ENCODE measurements around the gene SEPTIN2.
"Not testable (repeated sequence)": the region's sequence is repeated elsewhere in the genome, so short reads cannot be mapped to it uniquely, and the experiment has no call there.

Gene SEPTIN2

GRCh38 chr2:241375300-241375699 lies 59.6 kb downstream of the SEPTIN2 start:
- ChIA-PET CTCF (interaction anchor here (1.0 to 2.0 kb wide), 3 partner anchors 11 to 18 kb away, joined by 3 to 5 read pairs (median 4); no protein-coding TSS in a partner anchor), POLR2A (no interaction called here)
- TF ChIP-seq CTCF (IDR thresholded peaks at IDR 0.05; ENCODE audit: insufficient read depth, low read length, missing control alignments), result no peak

GRCh38 chr2:241376808-241377207 lies 61.1 kb downstream of the SEPTIN2 start:
- POLR2A ChIA-PET, result no interaction called here
- DNase-seq (ENCODE audit: low read depth, low spot score), result no peak
- TF ChIP-seq CTCF (IDR thresholded peaks at IDR 0.05; ENCODE audit: insufficient read depth, low read length, missing control alignments), result no peak
- CTCF ChIA-PET, result no interaction called here
- no peak overlapping the region for H3K4me3 ChIP-seq (ENCODE audit: low read depth, low read length)

More at GRCh38 chr2:241375300-241375699, 59.6 kb downstream of the SEPTIN2 start:
- no peak overlapping the region for H3K4me3 ChIP-seq (ENCODE audit: low read depth, low read length)
- DNase-seq (ENCODE audit: low read depth, low spot score), result no peak

- no peak overlapping the region for H3K4me3 ChIP-seq (ENCODE audit: low read depth, low read length)
- ChIA-PET CTCF (interaction anchor here (1.3 kb wide), 1 partner anchor 12 kb away, joined by 3 read pairs; no protein-coding TSS in a partner anchor), POLR2A (no interaction called here)
- no peak for DNase-seq (ENCODE audit: low read depth, low spot score)
- TF ChIP-seq CTCF (IDR thresholded peaks at IDR 0.05; ENCODE audit: insufficient read depth, low read length, missing control alignments), result no peak
Measured at GRCh38 chr2:241378816-241379215, 63.1 kb downstream of the SEPTIN2 start.

- peak; percentile 37 for DNase-seq (ENCODE audit: low read depth, low spot score)
- CTCF ChIA-PET, result interaction anchor here (1.0 to 1.3 kb wide), 2 partner anchors 9 to 13 kb away, joined by 3 read pairs; no protein-coding TSS in a partner anchor
Measured at GRCh38 chr2:241379481-241380480, 64.1 kb downstream of the SEPTIN2 start.

GRCh38 chr2:241381872-241382271 lies 66.1 kb downstream of the SEPTIN2 start:
- no peak for DNase-seq (ENCODE audit: low read depth, low spot score)
- TF ChIP-seq CTCF (IDR thresholded peaks at IDR 0.05; ENCODE audit: insufficient read depth, low read length, missing control alignments), result no peak
- ChIA-PET POLR2A (no interaction called here), CTCF (no interaction called here)
- H3K4me3 ChIP-seq (ENCODE audit: low read depth, low read length), result no peak overlapping the region

More at GRCh38 chr2:241379481-241380480, 64.1 kb downstream of the SEPTIN2 start:
- TF ChIP-seq CTCF (IDR thresholded peaks at IDR 0.05; ENCODE audit: insufficient read depth, low read length, missing control alignments), result no peak
- POLR2A ChIA-PET, result no interaction called here
- H3K4me3 ChIP-seq (ENCODE audit: low read depth, low read length), result peak overlapping the region; percentile 2

GRCh38 chr2:241385450-241385849 lies 69.7 kb downstream of the SEPTIN2 start:
- POLR2A ChIA-PET; H3K4me3 ChIP-seq (ENCODE audit: low read depth, low read length); DNase-seq (ENCODE audit: low read depth, low spot score): not testable (repeated sequence)
- CTCF ChIA-PET, result interaction anchor here (0.8 to 1.1 kb wide), 2 partner anchors 10 to 26 kb away, joined by 3 to 4 read pairs; no protein-coding TSS in a partner anchor
